Left colon (tissue), 2 donors: ENCODE measurements around the gene CHKA. TPM values are rescaled to one million over a fixed set of nuclear protein-coding genes. Genes with fewer than 3 reads are reported as not detected.

ENCODE experiments used
- ATAC-seq: fragments of 200-7000 bp; cut with Tn5 transposase; one replicate; pipeline ENCODE4 v1.9.1; 2020; ENCODE audit warnings: mild to moderate bottlenecking, moderate library complexity
- DNase-seq, 2 donors: peaks; one replicate each; pipeline ENCODE4 v3.0.0-alpha.2; 2020
- intact Hi-C, 2 donors: fragments of 100-400 bp; cut with DNase I in 1 of 2; cut with micrococcal nuclease in 1 of 2; formaldehyde crosslinking; loops; one replicate each; pipeline versions ENCODE4 v1.11.2 to v1.14.0; 2022; cut with DNase I, micrococcal nuclease
- total RNA-seq, 2 donors: library from RNA; stranded (reverse); fragmentation: NEBNext Ultra II Directional; extraction: Animal tissue kit (Norgen Biotek cat#: 25700); gene quantifications; one replicate each; pipeline ENCODE4 v1.2.1, GENCODE V29; 2021
- donor health status: DM: no; HTN: no; CAD: no.
- donor health status: DM: yes; HTN: yes; CAD: no.

CHKA gene
- total RNA-seq, 2 donors from 2014 or later = 47.6 to 87.4 TPM

DNA sequence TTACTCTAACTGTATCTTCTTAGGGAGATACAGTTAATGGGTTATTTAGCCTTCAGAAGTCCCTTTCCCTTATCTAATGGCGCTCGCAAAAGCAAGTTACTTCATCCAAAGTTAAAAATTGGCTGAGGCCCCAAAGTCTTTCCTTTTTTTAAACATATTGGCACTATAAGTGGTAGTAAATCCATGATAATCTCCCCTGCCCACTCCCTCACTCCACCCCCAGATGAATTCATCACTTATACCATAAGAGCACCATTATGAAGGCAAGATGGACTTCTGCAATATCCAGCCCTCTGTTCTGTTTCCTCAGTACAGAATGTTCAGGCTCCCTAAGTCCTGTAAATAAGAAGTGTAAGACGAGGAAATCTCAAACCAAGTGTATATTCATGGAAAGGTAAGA is 37.7 kb downstream of the CHKA start:
- ATAC-seq (no peak), DNase-seq (no peak)
- intact Hi-C loops = no loop called here

DNA sequence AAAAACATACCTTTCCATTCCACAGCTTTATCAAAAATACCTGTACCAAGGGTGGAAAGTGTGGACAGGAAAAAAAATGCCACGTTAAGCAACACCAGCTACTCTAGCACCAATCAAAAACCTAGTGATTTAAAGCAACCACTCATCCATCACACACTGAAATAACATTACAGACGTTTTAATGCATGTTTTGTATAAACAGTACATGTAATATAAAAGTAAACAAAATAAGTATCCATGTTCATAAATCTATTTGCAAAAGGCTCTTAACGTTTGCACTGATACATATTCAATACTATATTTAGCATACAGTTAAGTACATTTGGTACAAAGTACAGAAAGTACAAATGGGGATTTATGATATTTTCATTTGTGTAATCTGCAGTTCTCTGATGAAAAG is 38.7 kb downstream of the CHKA start:
- intact Hi-C loops = no loop called here
- no peak for DNase-seq
- ATAC-seq = no peak

DNA sequence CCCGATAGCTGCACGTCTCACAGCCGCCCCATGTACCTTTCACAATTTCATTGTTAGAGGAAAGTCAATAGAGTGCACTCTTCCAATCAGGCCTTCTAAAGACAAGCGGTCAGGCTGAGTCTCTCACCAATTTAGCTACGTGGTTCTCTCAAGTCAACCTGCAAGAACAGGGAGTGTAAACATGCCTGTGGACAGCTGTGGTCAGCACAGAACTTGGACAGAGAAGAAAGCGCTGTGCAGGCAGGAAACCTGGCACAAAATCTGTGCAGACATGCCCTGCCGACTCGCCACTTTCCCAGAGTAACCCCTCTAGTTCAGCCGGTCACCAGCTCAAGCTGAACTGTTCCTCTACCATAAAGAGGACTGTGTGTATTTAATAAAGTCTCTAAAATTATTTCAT is 39.5 kb downstream of the CHKA start:
- intact Hi-C loops = no loop called here
- ATAC-seq (no peak), DNase-seq (no peak)

DNA sequence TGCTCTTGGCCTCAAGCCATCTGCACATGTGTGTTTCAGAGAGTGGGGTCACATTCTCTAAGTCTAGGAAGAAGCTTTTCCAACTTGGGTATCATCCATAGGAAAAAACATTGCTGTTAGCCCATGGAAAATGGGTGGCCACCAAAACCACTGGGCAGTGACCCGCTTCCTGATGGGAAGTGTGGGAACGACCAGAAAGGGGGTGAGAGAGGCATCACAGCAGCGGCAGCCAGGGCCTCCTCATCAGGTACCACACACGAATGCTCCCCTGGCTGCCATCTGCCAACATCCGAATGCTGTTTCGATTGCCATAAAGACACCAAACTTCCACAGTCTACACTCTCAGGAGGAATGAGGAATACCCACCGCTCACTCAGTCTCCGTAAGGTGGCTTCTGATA is 40.3 kb downstream of the CHKA start:
- intact Hi-C loops = no loop called here
- no peak for DNase-seq

DNA sequence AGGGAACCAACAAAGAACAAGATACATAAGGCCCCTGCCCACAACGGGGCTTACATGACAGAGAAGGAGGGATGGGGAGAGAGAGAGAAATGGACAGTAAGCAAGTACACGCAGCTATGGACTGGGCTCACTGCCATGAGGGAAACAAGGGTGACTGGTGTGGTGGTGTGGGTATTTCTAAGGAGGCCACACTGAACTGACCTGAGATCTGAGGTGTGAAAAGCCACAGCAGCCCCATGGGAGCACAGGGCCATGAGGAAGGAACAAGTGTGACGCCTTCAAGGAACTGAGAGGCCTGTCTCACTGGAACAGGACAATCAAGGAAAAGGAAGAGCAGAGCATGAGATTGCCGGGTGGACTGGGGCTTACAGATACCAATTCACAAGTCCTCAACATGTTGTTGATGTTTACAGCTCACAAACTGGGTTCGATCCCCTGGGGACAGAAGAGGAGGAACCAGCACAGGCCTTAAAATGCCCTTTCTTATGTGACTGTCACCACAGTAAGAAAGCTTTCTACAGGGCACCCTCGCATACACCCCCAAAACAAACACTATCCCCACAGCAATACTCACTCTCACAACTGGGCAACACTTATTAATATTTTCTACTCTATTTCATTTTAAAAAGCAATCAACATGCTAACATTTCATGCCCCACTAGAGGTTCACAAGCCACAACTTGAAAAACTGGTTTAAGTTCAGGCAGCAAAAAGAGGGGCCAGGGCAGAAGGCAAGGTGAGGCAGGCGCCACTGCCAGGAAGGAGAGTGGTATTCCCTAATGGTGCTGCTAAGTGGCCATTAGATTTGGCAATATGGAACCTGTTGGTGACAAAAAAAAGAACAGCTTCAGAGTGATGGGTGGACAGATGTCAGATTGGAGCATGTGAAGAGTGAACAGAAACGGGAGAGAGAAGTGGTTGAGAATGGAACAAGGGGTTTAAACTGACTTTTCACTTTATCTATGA is 43.3 kb downstream of the CHKA start:
- DNase-seq = no peak
- peak; percentile 20 for ATAC-seq
- intact Hi-C loops = loop anchor here in 1 of 2 donors (10.0 kb wide), 1 partner anchor 127 kb away; no protein-coding TSS in a partner anchor

More for the DNA sequence above, 40.3 kb downstream of the CHKA start:
- no peak for ATAC-seq

DNA sequence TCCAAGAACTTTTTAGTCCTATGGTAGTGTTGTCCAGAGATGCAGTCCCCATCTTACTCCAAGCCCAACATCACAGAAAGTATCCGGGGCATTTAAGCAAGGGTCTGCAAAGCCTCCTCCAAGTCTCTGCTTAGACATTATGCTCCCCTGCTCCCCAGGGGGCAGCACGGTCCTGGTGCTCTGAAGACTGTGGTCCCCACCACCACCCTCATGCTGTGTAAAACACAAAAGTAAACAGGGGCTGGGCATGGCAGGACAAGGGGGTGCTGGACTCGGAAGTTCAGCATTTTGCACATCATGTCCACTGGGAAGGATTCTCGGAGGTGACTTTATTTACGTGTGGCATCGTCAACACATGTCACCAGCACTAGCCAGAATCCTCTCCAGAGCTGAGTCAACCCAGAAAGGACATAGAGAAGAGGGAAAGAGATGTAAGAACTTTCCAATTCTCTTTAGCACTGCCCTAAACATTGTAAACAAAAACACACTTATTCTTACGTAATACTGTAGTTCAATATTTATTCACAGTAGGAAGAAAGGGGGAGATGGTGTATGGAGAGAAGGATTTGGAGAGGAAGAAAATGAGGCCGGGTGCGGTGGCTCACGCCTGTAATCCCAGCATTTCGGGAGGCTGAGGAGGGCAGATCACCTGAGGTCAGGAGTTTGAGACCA is 44.7 kb downstream of the CHKA start:
- DNase-seq (peak in 1 of 2 donors; percentile 23), ATAC-seq (peak; percentile 62)
- intact Hi-C loops = loop anchor here in 1 of 2 donors (10.0 kb wide), 1 partner anchor 128 kb away; no protein-coding TSS in a partner anchor

DNA sequence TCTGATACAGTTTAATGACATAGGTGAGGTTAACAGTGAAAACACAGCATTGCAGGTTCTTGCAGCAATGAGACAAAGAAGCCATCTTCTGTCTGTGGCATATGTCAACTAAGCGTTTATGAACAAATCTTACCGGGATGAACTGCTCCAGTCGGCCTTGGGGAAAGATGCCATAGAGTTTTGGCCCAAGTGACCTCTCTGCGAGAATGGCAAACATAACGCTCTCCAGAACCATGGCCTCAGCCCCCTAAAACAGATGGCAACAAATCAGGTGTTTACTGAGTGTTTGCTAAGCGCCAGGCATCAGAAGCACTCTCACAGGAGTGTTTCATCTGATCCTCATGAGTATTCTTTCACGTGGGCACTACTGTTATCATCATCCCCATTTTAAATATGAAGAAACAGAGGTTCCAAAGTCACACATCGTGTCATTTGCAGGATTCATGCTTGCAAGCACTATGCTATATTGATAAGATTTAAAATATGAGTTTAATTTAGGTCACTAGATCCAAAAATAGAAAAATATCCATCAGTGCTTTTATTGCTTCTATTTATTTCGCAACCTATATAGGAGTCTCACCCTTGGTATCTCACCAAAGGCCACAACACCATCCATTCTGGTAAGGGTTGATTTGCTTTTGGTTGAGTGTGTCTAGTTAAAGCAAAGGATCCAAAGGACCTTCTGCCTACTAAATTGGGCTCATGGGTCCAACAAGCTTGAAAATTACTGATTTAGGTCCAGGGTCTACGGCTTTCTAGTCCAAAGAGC is 46.4 kb downstream of the CHKA start:
- DNase-seq (no peak), ATAC-seq (no peak)
- intact Hi-C loops = loop anchor here in 1 of 2 donors (10.0 kb wide), 1 partner anchor 130 kb away; no protein-coding TSS in a partner anchor

DNA sequence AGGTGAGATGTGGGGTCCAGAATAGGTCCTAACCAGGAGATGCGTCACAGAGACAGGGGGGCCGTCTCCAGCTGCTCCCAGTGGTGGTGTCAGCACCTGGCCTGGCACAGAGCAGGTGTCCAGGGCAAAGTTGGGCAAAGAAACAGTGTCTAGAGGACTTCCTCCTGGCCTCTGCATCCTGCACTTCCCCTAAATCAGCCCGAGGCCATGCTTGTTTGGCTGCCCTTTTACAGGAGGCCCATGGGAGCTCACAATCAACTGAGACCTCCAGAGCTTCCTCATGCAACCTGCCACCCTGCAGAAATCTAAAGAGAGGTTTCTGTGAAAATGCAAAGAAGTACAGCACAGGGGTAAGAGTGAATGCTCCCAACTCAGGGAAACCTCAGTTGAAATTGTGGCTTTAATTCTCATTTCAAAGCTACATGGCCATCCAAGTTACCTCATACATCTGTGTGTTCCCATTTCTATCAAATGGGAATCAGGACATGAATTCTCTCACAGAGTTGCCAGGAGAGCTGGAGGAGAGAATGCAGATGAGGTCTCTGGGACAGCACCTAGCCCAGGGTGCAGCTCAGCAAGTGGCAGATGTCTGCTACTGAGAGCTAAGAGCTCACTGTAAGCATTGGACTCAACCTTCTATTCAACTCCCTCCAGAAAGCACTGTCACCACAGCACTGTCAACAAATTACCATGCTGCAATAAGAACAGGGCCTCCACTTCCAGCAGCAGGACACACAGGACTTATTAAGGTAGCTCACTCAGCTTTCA is 49.7 kb downstream of the CHKA start:
- DNase-seq (no peak), ATAC-seq (no peak)
- intact Hi-C loops = loop anchor here in 1 of 2 donors (10.0 kb wide), 1 partner anchor 133 kb away; no protein-coding TSS in a partner anchor

DNA sequence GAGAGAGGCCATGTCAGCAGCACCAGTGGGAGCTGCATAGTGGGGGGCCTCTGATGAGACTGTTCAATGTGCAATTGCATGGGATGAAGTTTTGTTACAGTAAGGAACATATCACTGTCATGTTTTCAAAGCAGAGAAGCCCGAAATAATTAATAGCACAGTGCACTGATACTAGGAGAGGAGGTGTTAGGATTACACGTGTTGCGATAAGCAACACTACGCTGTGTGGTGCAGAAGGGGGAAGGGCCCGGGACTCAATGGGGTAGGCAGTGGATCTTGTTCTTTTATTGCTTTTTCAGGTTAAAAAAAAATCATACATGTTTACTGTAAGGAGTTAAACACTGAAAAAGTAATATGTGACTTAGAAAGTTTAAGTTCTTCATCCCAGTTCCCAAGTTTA is 53.2 kb downstream of the CHKA start:
- DNase-seq (no peak), ATAC-seq (no peak)
- intact Hi-C loops = no loop called here

DNA sequence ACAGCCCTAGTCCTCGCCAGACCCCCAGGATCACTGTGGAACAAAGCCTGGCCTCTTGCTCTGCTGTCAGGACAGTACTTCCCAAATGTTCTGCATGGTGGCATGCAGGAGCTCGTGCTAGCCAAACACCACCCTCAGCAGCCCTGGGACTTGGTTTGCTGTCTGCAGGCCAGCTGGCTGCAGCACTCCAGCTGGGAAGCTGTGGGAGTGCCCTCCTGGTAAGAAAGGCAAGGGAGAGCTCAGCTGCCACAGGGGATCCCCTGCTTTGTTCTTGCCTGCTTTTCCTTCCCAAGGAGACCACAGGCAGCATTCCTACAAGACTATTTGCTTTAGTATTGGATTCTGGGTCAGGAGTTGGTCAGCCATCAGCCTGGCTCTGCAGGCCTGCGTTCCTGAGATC is 54.4 kb downstream of the CHKA start:
- no peak for ATAC-seq

DNA sequence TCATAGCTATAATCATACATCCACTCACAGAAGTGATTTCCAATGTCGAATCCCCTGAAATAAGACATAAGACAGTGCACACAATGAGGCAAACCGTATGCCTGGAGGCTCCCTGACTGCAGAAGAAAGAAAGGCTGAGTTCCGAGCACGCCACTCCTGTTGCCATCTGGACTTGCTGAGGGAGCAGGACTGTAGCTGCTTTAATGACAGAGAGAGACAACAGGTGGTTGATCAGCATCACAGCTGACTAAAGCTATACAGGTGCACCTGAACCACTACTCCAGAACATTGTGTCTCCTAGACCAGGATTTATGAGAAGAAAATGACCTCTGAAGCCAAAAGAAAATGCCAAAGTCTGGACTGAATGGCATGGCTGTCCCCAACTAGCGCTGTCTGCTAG is 55.3 kb downstream of the CHKA start:
- intact Hi-C loops = no loop called here
- no peak for ATAC-seq
- no peak for DNase-seq

More for the DNA sequence above, 54.4 kb downstream of the CHKA start:
- DNase-seq = no peak
- intact Hi-C loops = no loop called here

DNA sequence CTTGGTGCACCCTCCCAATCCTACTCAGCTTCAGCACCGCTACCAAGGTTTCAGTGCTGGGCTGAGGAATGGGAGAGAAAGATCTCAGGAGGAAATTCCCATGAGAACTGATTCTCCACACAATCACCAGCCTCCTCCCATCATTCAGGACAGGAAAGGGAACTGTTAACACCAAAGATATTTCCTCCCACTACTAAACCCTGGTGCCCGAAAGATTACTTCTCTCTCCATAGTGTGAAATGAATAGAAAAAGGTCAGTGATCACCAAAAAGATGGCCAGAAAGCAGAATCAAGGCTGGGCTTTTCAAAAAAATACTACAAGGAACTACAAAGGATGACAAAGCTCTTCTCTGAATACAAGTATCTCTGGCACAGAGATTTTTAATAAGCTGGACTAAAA is 56.3 kb downstream of the CHKA start:
- no peak for ATAC-seq

DNA sequence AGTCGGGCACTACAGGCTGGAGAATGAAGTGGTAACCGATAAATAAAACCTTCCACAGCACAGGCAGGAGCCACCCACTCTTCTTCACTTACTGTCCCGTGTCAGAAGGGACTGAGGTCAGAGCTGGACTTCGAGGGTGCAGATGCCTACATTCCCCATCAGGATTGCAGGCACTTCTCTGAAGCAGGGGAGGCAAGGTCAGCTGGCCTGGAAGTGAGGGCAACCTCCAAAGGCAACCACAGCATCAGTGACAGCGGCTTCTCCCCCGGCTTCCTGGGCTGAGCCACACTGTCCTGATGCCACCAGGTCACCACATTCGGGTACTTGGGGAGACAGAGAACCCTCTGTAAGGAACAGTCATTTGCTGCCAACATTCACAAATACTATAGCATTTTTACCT is 59.7 kb downstream of the CHKA start:
- intact Hi-C loops = no loop called here
- DNase-seq (no peak), ATAC-seq (no peak)

More for the DNA sequence above, 56.3 kb downstream of the CHKA start:
- no peak for DNase-seq
- intact Hi-C loops = no loop called here

DNA sequence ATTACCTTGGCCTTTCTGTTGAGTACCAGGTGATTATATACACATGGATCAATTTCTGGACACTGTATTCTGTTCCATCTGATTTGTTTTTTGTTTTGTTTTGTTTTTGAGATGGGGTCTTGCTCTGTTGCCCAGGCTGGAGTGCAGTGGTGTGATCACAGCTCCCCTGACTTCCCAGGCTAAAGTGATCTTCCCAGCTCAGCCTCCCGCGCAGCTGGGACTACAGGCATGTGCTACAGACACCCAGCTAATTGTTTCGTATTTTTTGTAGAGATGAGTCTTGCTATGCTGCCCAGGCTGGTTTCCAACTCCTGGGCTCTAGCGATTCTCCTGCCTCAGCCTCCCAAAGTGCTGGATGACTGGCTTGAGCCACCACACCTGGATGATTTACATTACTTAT is 63.4 kb downstream of the CHKA start:
- intact Hi-C loops = no loop called here
- ATAC-seq = no peak
- DNase-seq = no peak

DNA sequence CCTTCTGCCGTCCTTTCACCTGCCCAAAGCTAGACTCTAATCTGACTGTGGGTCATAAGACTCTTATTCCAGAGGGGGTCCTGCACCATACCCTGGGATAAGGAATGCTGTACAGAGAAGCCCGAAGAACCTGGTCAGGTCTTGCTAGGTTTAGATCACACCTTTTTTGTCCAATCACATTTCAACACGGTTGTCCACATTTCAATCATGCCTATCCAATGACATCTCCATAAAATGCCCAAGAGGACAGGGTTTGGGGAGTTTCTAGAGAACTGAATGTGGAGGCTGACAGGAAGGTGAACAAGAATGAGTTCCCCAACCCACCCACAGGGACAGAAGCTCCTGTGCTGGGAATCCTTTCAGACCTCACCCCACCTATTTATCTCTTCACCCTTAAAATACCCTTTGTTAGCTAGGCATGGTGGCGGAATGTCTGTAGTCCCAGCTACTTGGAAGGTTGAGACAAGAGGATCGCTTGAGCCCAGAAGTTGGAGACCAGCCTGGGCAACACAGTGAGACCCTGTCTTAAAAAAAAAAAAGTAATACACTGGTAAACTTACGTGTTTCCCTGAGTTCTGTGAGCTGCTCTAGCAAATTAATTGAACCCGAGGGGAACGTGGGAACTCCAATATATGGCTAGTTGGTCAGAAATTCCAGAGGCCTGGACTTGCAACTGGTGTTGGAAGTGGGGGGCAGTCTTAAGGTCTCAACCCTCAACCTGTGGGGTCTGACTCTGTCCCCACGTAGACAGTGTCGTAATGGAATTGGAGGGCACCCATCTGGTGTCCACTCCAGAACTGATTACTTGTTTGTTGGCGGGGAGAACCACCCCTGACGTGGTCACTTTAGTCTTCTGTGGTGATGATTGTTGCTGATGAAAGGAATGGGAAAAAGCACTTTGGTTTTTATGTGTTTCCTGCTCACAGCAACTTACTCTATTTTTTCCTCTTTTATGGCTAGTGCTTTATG is 64.6 kb downstream of the CHKA start:
- DNase-seq (no peak), ATAC-seq (no peak)
- intact Hi-C loops = no loop called here

DNA sequence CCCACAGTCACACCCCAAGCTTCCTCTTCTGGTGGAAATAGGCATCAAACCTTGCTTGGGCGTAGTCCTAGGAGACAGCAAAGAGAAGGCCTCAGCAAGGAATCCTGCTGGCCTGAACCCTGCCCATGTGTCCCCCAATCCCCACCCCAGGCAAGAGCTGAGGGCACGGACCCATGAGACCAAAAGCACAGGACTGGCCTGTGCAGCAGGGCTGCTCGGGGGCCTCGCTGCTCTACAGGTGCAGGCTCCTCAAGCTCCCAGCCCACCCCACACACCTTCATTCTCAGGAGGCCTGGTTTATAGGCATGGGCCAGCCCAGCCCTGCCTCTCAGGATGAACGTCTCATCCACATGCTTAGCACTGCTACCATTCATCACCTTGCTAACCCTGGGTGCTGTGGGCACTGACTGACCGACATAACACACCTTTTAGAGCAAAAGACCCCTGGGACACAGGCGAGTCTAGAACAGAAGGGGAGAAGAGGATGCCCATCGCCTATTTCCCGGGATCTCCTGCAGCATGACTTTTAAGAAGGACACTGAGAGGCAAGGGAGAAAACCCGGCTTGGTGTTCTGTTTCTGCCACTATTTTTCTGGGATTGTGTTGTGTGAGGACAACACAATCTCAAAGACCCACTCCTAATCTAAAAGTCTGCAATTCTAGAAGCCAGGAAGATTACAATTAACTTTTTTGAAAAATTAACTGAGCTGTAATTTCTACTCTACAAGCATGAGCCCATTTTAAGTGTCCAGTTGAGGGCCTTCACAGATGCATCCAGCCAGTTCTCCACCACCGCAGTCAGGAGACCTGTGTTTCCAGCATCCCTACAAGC is 67.0 kb downstream of the CHKA start:
- intact Hi-C loops = no loop called here
- ATAC-seq = peak; percentile 1
- DNase-seq = no peak
